Adipocyte (in vitro differentiated cells): ENCODE measurements around the gene ZNF322.

Experiments
- DNase-seq: peaks from one replicate; pipeline ENCODE4 v3.0.0-alpha.2; 2015; ENCODE audit warnings: low read depth
- H3K27me3 ChIP-seq: replicated peaks from 2 replicates; pipeline ENCODE4 v1.7.0; 2013; ENCODE audit warnings: mild to moderate bottlenecking, low read length, moderate library complexity; ENCODE audit not compliant: control insufficient read depth, insufficient read depth
- H3K36me3 ChIP-seq: 2 replicates; pipeline ENCODE4 v1.7.0; 2013; ENCODE audit warnings: low read length, mild to moderate bottlenecking, moderate library complexity; ENCODE audit not compliant: control insufficient read depth, insufficient read depth, severe bottlenecking
- H3K4me1 ChIP-seq: 2 replicates; pipeline ENCODE4 v1.7.0; 2013; ENCODE audit warnings: mild to moderate bottlenecking, low read length, moderate library complexity; ENCODE audit not compliant: control insufficient read depth, insufficient read depth
- H3K4me3 ChIP-seq: 2 replicates; pipeline ENCODE4 v1.7.0; 2013; ENCODE audit warnings: mild to moderate bottlenecking, low read length, moderate library complexity
- H3K9ac ChIP-seq: 2 replicates; pipeline ENCODE4 v1.7.0; 2013; ENCODE audit warnings: mild to moderate bottlenecking, low read length, moderate library complexity
- H3K9me3 ChIP-seq: 2 replicates; pipeline ENCODE4 v1.7.0; 2013; ENCODE audit warnings: mild to moderate bottlenecking, low read length, moderate library complexity; ENCODE audit not compliant: control insufficient read depth

The ZNF322 gene

GRCh38 chr6:26613201-26613600, 46.3 kb downstream of the ZNF322 start:
- peaks cover 8% of the 10 kb centered on the region for H3K9me3 ChIP-seq
- peaks cover 10% of the 10 kb centered on the region for H3K4me1 ChIP-seq
- no peak overlapping the region for H3K9ac ChIP-seq
- no peak overlapping the region for H3K4me3 ChIP-seq
- H3K36me3 ChIP-seq = no peaks in the 10 kb centered on the region
- DNase-seq = no peak
- H3K27me3 ChIP-seq = peaks cover 37% of the 10 kb centered on the region

DNA sequence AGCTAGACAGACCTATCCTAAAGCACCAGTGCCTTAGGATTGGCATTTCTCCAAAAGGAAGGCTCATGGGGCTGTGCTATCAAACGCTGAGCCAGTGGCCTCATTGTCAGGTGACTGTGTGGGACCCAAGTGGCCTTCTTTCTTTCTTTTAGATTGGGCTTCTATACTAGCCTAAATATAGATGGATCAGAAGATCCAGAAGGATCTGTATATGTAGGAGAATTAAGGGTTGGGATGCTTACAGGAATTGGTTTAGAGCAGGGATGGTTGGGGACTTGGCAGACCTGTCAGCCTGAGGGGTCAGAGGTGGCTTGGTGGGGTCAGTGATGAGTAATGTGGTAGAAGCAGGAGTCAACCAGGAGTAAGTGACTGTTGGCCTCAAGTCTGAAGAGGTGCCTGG, 47.9 kb downstream of the ZNF322 start:
- Histone ChIP-seq H3K9me3 (peaks cover 7% of the 10 kb centered on the region), H3K4me1 (peaks cover 10% of the 10 kb centered on the region), H3K9ac (no peak overlapping the region), H3K36me3 (no peaks in the 10 kb centered on the region), H3K4me3 (no peak overlapping the region), H3K27me3 (peaks cover 37% of the 10 kb centered on the region)
- DNase-seq = no peak

DNA sequence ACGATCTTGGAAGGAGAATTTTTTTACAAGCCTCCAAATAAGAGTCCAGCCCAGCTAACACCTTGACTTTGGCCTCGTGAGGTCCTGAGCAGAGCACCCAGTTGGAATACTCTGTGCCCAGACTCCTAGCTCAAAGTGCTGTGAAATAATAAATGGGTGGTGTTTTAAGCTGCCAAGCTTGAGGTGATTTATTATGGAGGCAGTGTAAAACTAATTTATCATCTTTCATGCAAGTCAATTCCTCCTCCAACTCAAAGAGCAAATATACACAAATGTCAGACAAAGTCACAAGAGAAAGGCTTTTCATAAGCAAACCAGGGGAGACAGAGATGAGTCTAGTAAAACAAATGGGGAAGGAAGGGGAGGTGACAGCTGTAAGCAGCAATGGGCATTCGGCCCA, 50.1 kb downstream of the ZNF322 start:
- Histone ChIP-seq H3K9me3 (no peaks in the 10 kb centered on the region), H3K4me1 (peaks cover 8% of the 10 kb centered on the region), H3K4me3 (no peak overlapping the region), H3K27me3 (peaks cover 29% of the 10 kb centered on the region), H3K36me3 (no peaks in the 10 kb centered on the region), H3K9ac (no peak overlapping the region)
- no peak for DNase-seq

DNA sequence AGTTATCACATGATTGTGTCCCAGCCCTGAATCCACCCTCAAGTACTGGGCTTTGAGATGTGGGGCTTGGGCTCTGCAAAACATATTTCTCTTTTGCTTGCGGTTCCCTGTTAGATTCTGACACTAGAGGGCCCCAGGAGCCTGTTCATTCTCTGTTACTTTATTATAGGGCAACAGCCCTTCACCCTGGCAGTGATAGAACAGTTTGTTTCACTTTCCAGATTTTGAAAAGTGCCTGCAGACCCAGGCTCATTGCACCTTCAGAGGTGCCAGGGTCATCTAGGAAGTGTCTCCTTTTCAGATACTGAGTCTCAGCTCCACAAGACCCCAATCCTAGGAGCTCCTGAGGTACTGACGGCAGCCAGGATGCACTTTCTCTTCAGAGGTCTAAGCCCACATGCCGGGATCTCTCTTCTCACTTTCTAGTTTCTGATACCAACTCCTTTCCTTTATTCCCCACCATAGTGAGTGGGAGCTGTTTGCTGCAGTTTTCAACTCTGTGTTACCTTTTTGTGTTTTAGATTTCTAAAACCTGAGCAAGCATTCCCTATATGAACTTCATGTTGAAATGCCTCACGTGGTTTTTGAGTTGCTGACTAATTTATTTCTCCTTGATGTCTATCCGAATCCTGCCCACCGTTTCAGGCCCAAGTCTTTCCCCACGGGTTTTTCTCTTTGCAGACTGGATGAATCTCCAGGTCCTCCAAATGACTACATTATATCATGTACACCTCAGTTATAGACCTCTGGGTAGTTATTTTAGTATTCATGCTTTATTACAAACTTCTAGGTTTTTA, 51.9 kb downstream of the ZNF322 start:
- Histone ChIP-seq H3K36me3 (no peaks in the 10 kb centered on the region), H3K27me3 (peaks cover 10% of the 10 kb centered on the region), H3K9ac (peak overlapping the region; percentile 48), H3K4me1 (no peaks in the 10 kb centered on the region), H3K9me3 (no peaks in the 10 kb centered on the region), H3K4me3 (peak overlapping the region; percentile 76)
- peak; percentile 88 for DNase-seq

DNA sequence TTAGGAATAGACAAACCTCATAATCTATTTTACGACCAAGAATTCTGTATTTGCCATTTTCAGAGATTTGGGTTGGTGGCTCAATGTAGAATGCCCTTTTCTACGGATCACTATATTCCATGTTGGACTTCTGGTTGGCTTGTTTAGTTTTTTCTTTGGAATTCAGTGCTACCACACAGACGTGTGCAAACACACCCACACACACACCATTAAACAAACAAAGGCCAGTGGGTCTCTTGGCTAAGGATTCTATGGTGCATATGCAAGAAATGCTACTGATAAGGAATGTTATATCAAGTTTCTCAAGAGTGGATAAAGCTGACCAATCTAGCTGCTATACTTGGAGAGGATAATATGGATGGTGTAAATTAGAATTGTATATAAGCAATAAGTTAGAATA, 54.7 kb downstream of the ZNF322 start:
- H3K27me3 ChIP-seq = no peaks in the 10 kb centered on the region
- H3K4me3 ChIP-seq = no peak overlapping the region

DNA sequence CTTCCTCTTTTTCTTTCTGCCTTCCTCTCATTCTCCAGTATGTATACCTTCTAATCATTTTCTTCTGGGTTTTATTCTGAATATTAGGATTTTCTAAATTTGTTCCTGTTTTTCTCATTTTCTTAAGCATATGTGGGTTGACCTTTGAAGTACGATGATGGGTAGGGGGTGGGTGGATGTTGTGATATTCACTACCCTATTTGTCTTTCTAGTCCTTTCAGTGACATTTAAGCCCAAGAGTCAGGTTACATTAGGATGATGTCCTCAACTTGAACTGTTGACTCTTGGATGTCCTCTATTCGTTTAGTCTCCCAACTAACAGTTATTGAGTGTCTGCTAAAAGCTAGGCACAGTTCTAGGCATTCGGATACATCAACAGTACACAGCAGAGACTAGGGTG, 55.5 kb downstream of the ZNF322 start:
- Histone ChIP-seq H3K9ac (no peak overlapping the region), H3K36me3 (peaks cover 14% of the 10 kb centered on the region), H3K27me3 (no peaks in the 10 kb centered on the region), H3K9me3 (no peaks in the 10 kb centered on the region), H3K4me1 (no peaks in the 10 kb centered on the region), H3K4me3 (no peak overlapping the region)
- no peak for DNase-seq

More for the DNA sequence above, 54.7 kb downstream of the ZNF322 start:
- no peak for DNase-seq
- no peaks in the 10 kb centered on the region for H3K4me1 ChIP-seq
- no peak overlapping the region for H3K9ac ChIP-seq
- H3K9me3 ChIP-seq = no peaks in the 10 kb centered on the region
- H3K36me3 ChIP-seq = peaks cover 6% of the 10 kb centered on the region

DNA sequence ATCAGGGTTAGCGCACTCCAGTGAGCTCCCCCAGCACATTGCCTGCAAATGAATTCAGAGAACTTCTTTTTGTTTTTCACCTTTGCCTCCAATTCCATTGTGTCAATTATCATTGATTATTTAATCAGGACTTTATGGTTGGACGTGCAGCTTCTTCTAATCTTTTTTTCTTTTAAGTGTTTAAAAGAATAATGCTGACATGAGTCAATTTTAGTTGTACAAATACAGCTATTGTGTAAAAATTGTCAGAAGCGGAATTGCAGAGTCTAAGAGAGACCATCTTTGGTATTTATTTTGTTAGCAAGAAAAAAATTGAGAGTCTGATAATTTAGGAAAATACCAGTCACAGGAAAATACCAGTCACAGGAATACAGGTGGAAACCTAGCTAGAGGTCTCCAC, 57.3 kb downstream of the ZNF322 start:
- Histone ChIP-seq H3K27me3 (no peaks in the 10 kb centered on the region), H3K4me1 (peaks cover 8% of the 10 kb centered on the region), H3K4me3 (no peak overlapping the region), H3K36me3 (peaks cover 26% of the 10 kb centered on the region), H3K9me3 (no peaks in the 10 kb centered on the region), H3K9ac (no peak overlapping the region)
- no peak for DNase-seq

DNA sequence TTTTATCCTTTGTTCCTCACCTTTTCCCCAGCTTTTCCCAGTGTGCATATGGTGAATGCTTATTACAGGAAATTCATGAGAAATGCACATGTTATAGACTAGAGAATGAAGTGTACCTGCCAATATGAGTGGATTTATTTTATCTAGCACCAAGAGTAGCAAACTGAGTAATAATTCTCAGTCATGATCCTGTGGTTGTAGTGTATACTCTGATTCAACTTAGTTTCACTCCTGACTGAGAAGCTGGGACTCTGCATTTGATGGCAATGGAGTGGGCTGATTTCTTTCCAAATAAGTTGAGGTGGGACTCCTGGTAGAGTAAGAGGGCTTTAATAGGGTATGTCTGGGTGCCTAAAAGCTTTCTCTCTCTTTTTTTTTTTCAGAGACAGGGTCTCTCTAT, 58.8 kb downstream of the ZNF322 start:
- H3K36me3 ChIP-seq = peaks cover 26% of the 10 kb centered on the region
- no peak overlapping the region for H3K9ac ChIP-seq
- no peak overlapping the region for H3K4me3 ChIP-seq
- no peaks in the 10 kb centered on the region for H3K9me3 ChIP-seq
- no peak for DNase-seq
- H3K27me3 ChIP-seq = no peaks in the 10 kb centered on the region
- H3K4me1 ChIP-seq = peaks cover 8% of the 10 kb centered on the region

- Histone ChIP-seq H3K9ac (no peak overlapping the region), H3K36me3 (peaks cover 26% of the 10 kb centered on the region), H3K4me3 (no peak overlapping the region), H3K27me3 (no peaks in the 10 kb centered on the region), H3K4me1 (peaks cover 15% of the 10 kb centered on the region), H3K9me3 (no peaks in the 10 kb centered on the region)
- no peak for DNase-seq
These were observed 60.0 kb downstream of the ZNF322 start for GRCh38 chr6:26599591-26599990.

GRCh38 chr6:26599134-26599533, 60.4 kb downstream of the ZNF322 start:
- no peak overlapping the region for H3K9ac ChIP-seq
- no peak for DNase-seq
- peaks cover 15% of the 10 kb centered on the region for H3K4me1 ChIP-seq
- no peaks in the 10 kb centered on the region for H3K27me3 ChIP-seq
- peaks cover 26% of the 10 kb centered on the region for H3K36me3 ChIP-seq
- H3K4me3 ChIP-seq = no peak overlapping the region
- H3K9me3 ChIP-seq = no peaks in the 10 kb centered on the region

DNA sequence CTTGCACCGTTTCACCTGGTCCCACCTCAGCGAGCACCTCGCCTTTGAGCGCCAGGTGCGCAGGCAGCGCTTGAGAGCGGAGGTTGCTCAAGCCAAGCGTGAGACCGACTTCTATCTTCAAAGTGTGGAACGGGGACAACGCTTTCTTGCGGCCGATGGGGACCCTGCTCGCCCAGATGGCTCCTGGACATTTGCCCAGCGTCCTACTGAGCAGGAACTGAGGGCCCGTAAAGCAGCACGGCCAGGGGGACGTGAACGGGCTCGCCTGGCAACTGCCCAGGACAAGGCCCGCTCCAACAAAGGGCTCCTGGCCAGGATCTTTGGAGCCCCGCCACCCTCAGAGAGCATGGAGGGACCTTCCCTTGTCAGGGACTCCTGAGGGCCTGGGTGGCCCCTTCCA, 61.3 kb downstream of the ZNF322 start:
- H3K9me3 ChIP-seq = no peaks in the 10 kb centered on the region
- H3K4me3 ChIP-seq = peak overlapping the region; percentile 98
- no peaks in the 10 kb centered on the region for H3K27me3 ChIP-seq
- H3K9ac ChIP-seq = peak overlapping the region; percentile 97
- DNase-seq = no peak
- peaks cover 26% of the 10 kb centered on the region for H3K36me3 ChIP-seq
- peaks cover 15% of the 10 kb centered on the region for H3K4me1 ChIP-seq

DNA sequence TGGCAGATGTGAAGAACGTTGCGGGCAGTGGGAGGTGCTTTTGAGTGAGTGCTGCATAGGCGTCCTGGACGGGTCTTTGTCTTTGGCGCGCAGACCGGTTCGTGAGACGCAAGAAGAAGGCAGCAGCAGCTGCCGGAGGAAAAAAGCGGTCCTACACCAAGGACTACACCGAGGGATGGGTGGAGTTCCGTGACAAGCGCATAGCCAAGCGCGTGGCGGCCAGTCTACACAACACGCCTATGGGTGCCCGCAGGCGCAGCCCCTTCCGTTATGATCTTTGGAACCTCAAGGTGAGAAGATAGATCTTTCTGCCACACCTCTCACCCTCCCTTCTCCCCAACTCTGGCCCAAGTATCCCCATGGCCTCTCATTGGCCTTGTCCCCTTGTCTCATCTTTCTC, 61.7 kb downstream of the ZNF322 start:
- Histone ChIP-seq H3K27me3 (no peaks in the 10 kb centered on the region), H3K9ac (peak overlapping the region; percentile 97), H3K36me3 (peaks cover 26% of the 10 kb centered on the region), H3K4me1 (peaks cover 15% of the 10 kb centered on the region), H3K9me3 (no peaks in the 10 kb centered on the region), H3K4me3 (peak overlapping the region; percentile 98)
- peak; percentile 4 for DNase-seq
